HG02571 (cell line): ENCODE measurements around the gene DNAH3.
"Not testable (repeated sequence)": the region's sequence is repeated elsewhere in the genome, so short reads cannot be mapped to it uniquely, and the experiment has no call there.

Source experiments
- ATAC-seq: cut with Tn5 transposase; IDR thresholded peaks from one replicate; pipeline ENCODE4 v1.9.1; 2021; ENCODE audit warnings: mild to moderate bottlenecking, moderate library complexity; ENCODE audit not compliant: unreplicated experiment

Gene DNAH3

GRCh38 chr16:21076186-21076883, 74.3 kb downstream of the DNAH3 start:
- no peak for ATAC-seq

- no peak for ATAC-seq
These were observed 75.4 kb downstream of the DNAH3 start for GRCh38 chr16:21075252-21075651.

- no peak for ATAC-seq
These were observed 77.7 kb downstream of the DNAH3 start for GRCh38 chr16:21072976-21073375.

GRCh38 chr16:21071741-21072140, 78.9 kb downstream of the DNAH3 start:
- ATAC-seq = no peak

GRCh38 chr16:21070564-21070963, 80.1 kb downstream of the DNAH3 start:
- ATAC-seq = no peak

GRCh38 chr16:21069986-21070385, 80.7 kb downstream of the DNAH3 start:
- no peak for ATAC-seq

- no peak for ATAC-seq
These were observed 86.4 kb downstream of the DNAH3 start for GRCh38 chr16:21064203-21064602.

GRCh38 chr16:21063314-21063713, 87.3 kb downstream of the DNAH3 start:
- not testable (repeated sequence) for ATAC-seq

- ATAC-seq = no peak
These were observed 90.6 kb downstream of the DNAH3 start for GRCh38 chr16:21060027-21060510.

GRCh38 chr16:21057875-21058274, 92.8 kb downstream of the DNAH3 start:
- no peak for ATAC-seq

GRCh38 chr16:21056396-21056795, 94.2 kb downstream of the DNAH3 start:
- no peak for ATAC-seq

GRCh38 chr16:21055738-21056137, 94.9 kb downstream of the DNAH3 start:
- not testable (repeated sequence) for ATAC-seq

- no peak for ATAC-seq
These were observed 97.1 kb downstream of the DNAH3 start for GRCh38 chr16:21053590-21053989.

GRCh38 chr16:21048091-21048912, 102.3 kb downstream of the DNAH3 start:
- ATAC-seq = not testable (repeated sequence)

- no peak for ATAC-seq
These were observed 112.4 kb downstream of the DNAH3 start for GRCh38 chr16:21038197-21038596.

GRCh38 chr16:21037736-21038135, 112.9 kb downstream of the DNAH3 start:
- ATAC-seq = no peak

GRCh38 chr16:21037168-21037567, 113.5 kb downstream of the DNAH3 start:
- ATAC-seq = no peak

GRCh38 chr16:21036471-21036870, 114.2 kb downstream of the DNAH3 start:
- no peak for ATAC-seq

- ATAC-seq = no peak
These were observed 116.9 kb downstream of the DNAH3 start for GRCh38 chr16:21033704-21034103.

- ATAC-seq = no peak
These were observed 117.4 kb downstream of the DNAH3 start for GRCh38 chr16:21033264-21033663.

GRCh38 chr16:21028728-21029127, 121.9 kb downstream of the DNAH3 start:
- no peak for ATAC-seq

GRCh38 chr16:21026846-21027245, 123.8 kb downstream of the DNAH3 start:
- ATAC-seq = no peak
